HG03571 (cell line): ENCODE data around the gene NR1I2.

Source experiments
- ATAC-seq: cut with Tn5 transposase; IDR thresholded peaks from one replicate; pipeline ENCODE4 v1.9.1; 2021; ENCODE audit not compliant: unreplicated experiment

Gene NR1I2

GRCh38 chr3:119778811-119779210 is 3.1 kb upstream of the NR1I2 start:
- no peak for ATAC-seq

GRCh38 chr3:119779731-119780383 is 2.0 kb upstream of the NR1I2 start:
- peak; percentile 77 for ATAC-seq

- no peak for ATAC-seq
Observed at GRCh38 chr3:119782460-119782859, 559 bp downstream of the NR1I2 start.

- ATAC-seq: no peak
Observed at GRCh38 chr3:119783255-119783654, 1.4 kb downstream of the NR1I2 start.

GRCh38 chr3:119783883-119784282 is 2.0 kb downstream of the NR1I2 start:
- no peak for ATAC-seq

- ATAC-seq: no peak
Observed at GRCh38 chr3:119786409-119786808, 4.5 kb downstream of the NR1I2 start.

- ATAC-seq: no peak
Observed at GRCh38 chr3:119790369-119790768, 8.5 kb downstream of the NR1I2 start.

GRCh38 chr3:119792270-119792669 is 10.4 kb downstream of the NR1I2 start:
- no peak for ATAC-seq

GRCh38 chr3:119794401-119794800 is 12.5 kb downstream of the NR1I2 start:
- ATAC-seq: no peak

GRCh38 chr3:119794971-119795612 is 13.2 kb downstream of the NR1I2 start:
- no peak for ATAC-seq

- ATAC-seq: no peak
Observed at GRCh38 chr3:119795849-119796248, 13.9 kb downstream of the NR1I2 start.

GRCh38 chr3:119796368-119796767 is 14.5 kb downstream of the NR1I2 start:
- ATAC-seq: no peak

GRCh38 chr3:119796785-119797184 is 14.9 kb downstream of the NR1I2 start:
- ATAC-seq: no peak

- ATAC-seq: no peak
Observed at GRCh38 chr3:119800844-119801243, 18.9 kb downstream of the NR1I2 start.

- ATAC-seq: no peak
Observed at GRCh38 chr3:119808244-119808643, 26.3 kb downstream of the NR1I2 start.

GRCh38 chr3:119808843-119809242 is 26.9 kb downstream of the NR1I2 start:
- no peak for ATAC-seq

- peak; percentile 53 for ATAC-seq
Observed at GRCh38 chr3:119809249-119810017, 27.5 kb downstream of the NR1I2 start.

- peak; percentile 64 for ATAC-seq
Observed at GRCh38 chr3:119810018-119810435, 28.1 kb downstream of the NR1I2 start.

- no peak for ATAC-seq
Observed at GRCh38 chr3:119812491-119813058, 30.7 kb downstream of the NR1I2 start.

GRCh38 chr3:119815716-119816115 is 33.8 kb downstream of the NR1I2 start:
- no peak for ATAC-seq

- no peak for ATAC-seq
Observed at GRCh38 chr3:119817071-119817470, 35.2 kb downstream of the NR1I2 start.
